NB4 (cell line): ENCODE measurements around the gene SEMA3E.

Experiments
- CTCF ChIP-seq: IDR thresholded peaks from one replicate; pipeline ENCODE4 v1.5.1; 2012; ENCODE audit warnings: low read depth, low read length
- POLR2A ChIP-seq: IDR thresholded peaks from 2 replicates; pipeline ENCODE4 v1.6.1; 2011; ENCODE audit warnings: mild to moderate bottlenecking; ENCODE audit not compliant: insufficient read length; ENCODE audit errors: extremely low read depth
- TF ChIP-seq, protein P1 (sequence below): IDR thresholded peaks from 2 replicates; pipeline ENCODE4 v1.6.1; 2011; ENCODE audit warnings: low read depth, low read length

DNA sequence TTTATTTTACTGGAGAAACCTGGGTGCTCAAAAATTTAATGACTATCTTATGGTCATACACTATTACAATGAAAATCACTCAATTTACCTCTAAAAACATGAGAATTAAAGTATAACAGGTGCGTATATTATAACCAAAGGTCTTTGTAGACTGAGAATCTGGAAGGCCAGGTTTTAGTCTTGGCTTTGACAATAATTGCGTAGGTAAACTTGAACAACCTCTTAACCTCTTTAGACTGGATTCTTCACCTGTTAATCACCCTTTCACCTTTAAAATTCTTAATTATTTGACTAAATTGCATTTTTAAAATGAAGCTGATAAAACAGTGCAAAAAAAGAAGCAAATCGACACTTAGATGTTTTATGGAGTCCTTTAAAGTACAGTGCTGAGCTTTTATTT is 156.1 kb downstream of the SEMA3E start:
- TF ChIP-seq CTCF (no peak), POLR2A (no peak)
- TF ChIP-seq, protein P1, sequence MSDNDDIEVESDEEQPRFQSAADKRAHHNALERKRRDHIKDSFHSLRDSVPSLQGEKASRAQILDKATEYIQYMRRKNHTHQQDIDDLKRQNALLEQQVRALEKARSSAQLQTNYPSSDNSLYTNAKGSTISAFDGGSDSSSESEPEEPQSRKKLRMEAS, result no peak
